Activated CD4-positive, alpha-beta T cell treated with anti-CD3 and anti-CD28 coated beads, Interleukin-2, amount 50 U/mL, for 16 hours (primary cell): ENCODE data around the gene HMX2.
A peak's percentile ranks its signal among the peaks of the same experiment; 100 is the strongest.

Experiments used
- DNase-seq: peaks from one replicate; pipeline ENCODE4 v3.0.0-alpha.2; 2020

The HMX2 gene

DNA sequence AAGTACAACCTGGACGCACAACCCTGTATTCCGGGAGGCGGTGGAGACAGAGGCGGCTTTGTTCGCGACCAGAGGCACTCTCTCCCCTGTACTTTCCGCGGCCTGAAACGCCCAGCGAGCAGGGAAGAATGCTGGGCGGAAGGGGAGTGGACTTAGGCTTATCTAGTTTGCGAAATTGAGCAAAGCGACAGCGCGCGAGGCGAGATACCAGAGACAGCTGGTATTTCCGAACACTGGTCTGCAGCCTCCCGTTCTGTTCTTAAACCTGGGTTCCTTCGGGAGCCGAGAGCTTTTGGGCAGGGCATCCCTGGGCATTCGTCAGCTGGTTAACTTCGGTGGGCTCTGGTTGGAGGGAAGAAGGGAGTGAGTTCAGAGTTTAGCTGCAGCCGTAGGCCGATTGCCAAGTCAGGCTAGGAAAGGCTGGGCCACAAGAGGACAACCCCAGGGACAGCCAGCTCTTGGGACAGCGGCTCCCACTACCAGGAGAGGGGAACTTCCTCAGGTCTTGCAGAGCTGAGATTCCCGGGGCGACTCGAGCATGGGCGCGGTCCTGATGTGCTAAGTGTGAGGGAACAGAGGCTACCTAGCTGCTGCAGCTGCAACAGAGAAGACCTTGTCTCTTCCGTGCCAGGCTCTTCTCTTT lies 8.3 kb upstream of the HMX2 start:
- DNase-seq = no peak

DNA sequence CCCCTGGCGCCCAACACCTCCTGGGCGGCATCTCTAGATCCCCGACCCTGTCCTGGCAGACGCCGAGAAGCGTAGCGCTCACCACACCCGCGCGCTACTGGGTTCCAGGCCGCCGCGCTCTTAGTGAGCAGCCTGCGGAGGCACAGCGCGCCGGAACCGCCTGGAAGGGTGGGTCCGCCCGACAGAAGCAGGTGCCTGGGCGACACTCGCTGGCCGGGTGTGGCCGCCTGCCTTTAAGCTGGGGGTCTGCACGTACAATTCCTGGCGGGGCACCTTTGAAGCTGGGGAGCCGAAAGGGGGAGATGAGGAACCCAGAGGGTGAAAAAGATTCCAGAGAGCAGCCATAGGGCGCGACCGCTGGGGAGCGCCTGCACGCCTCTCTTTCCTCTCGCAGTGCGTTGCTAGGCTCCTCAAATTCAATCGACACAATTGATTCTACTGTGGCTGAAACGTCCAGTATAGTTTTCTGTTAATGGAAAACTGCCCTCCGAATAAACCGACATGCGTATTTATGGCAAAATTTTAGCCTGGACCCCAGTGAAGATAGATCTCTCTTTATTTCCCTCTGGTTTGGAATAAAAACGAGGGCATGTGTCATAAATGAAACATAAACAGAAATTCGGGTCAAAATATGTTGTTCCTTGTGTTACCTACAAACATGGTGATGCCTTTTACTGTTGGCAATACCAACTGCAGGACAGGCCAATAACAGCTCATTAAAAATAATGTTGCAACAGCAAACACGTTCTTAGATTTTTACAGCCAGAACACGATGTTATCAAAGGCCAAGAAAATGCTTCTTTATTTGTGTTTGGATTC lies 7.6 kb upstream of the HMX2 start:
- DNase-seq = no peak

DNA sequence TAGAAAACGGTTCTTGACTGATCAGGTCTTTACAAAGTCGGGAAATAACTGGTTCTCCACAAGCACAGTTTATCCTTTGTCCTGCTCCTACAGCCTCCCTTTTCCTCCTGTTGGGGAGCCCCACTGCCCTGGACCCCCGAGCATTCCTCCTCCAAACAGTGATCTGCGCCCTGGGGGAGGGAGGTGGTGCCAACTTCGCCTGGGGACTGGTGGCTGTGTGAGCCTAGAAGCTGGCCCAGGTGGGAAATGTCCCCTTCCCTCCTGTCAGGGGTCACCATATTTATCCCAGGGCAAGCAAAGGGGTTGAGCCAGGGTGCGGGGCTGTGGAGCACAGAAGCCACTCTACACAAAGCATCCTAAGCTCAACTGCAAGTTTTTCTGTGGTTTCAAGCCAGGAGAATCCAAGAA lies 6.9 kb upstream of the HMX2 start:
- DNase-seq = no peak

DNA sequence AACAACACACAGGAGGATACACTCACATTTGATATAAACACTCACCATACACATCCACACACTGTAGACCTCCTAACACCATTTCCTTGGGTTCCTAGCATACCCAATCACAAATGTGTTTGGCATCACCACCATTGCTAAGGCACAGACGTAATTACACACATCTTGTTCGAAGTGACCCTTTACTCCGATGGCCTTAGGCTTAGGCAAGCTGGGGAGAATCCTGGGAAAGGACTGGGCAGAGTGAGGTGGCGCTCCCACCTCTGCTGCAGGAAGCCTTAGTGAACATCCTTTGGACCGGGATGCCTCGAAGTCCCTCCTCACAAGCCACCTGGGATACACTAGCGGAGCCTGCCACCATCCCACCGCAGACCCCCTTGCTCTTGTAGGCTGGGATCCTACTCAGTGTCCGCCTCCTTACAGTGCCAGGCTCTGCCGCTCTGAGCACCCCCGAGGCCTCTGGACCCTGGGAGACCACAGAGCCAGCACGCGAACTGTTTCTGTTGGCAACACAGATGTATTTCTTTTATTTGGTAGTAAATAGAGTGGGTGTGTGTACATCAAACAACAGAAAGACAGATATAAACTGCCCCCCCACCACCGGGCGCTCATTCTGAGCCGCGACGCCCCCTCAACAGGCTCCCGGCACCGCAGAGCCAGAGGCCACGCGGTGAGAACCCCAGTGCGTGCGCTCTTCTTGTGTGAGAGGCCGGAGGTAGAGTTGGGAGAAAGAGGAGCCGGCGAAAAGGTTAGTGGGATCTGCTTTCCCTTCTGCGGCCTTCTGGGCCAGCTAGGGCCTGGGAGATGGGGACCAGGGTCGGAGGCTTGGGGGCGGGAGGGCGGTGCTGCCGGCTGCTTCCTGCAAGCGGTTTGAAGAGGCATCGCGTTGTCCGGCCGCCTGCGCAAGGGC lies 5.9 kb upstream of the HMX2 start:
- DNase-seq = no peak

DNA sequence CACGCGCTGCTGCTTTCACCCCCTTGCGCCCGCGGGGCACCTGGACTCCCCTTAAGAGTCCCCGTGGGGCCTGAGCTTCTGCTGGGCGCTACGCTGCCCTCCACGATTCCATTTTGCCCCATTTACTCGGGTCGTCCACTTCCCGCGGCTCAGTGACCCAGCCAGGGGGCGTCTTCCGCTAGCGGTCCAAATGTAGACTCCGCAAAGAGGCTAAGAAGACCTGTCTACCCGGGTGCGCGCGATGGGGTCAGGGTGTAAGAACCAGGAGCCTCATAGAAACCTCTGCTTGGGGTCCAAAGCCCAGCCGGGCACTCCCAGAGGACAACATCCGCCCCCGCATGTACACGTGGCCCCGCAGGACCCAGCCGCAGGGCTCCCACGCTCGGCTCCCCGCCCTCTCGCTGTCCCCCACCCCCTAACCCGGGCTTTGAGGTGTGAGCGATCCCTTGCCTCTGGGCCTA lies 5.2 kb upstream of the HMX2 start:
- no peak for DNase-seq

DNA sequence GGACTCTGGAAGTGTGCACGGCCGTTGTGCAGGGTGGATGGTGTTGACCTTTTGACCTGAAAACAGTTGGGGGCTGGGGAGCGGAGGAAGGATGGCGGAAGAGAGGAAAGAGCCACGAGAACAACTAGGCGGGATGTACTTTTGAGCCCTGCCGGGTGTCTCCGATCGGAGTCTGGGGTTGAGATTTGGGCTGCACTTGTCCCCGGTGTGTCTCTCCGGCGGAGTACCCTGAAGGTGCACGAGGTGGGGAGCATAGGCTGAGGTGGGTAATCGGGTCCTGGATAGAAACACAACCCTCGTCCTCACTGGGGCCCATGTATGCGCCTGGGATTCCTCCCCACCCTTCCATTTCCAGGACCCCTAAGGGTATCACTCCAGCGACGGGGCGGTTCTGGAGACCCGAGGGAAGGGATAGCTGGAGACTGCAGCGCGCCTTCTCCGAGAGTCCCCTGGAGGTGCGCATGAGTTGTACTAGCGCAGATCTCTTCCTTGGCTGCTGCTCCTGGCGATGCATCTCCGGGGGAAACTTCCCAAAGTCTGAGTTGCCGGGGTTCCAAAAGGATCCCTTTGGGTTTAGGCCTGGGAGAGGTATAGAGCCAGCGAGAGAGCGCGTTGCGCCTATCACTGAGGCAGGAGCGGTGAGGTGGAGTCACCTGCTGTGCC lies 4.6 kb upstream of the HMX2 start:
- DNase-seq = no peak

DNA sequence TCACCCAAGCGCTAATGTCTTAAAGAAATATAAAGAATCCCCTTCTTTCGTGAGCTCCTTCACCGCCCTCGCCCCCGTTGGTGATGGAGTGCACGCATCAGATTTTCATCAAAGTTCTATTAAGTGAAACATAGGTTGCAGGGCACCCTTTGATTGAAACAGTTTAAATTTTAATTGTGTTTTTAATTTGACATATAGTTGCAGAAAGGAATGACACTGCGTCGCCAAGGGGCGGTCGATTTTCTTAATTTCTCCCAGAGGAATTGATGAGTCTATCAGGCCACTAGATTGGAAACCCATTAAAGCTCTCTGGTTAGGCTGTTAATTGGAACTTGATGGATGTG lies 4.1 kb upstream of the HMX2 start:
- DNase-seq = no peak

DNA sequence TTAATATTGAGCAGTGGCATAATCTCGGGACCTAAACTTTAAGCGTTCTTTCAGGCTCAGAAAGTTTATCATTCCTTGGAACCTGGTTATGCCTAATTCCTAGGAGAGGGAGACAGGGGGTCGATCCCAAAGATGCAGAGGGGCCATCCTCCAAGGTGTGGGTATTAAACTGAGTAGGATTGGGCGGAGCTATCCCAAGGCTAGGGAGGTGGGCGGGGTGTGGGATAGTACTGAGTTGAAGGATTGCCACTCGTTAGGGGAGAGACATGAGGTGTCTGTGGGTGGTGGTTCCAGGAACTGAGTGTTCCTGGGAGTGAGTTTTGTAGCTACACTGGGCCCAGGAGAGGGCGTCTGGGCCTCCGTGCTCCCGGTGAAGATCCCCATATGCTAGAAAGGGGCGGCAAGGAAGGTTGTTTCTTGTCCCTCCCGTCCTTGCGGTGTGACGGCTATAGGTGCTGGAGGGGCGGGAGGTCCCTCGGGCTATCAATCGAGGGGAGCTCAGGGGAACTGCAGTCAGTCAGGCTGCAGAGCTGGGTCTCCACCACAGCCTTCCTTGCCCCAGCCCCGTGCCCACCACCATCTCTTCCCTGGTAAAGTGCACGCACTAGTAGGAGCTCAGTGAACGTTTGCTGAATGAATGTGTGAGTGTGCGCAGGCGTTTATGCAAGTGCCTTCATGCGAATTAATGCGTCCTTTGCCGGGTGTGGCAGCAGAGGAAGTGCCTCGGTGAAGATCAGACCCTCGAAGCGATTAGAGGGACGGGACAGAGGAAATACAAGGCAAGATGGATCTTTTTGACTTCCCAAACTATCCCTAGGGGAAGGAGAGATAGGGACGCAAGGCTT lies 3.0 kb upstream of the HMX2 start:
- DNase-seq = no peak

DNA sequence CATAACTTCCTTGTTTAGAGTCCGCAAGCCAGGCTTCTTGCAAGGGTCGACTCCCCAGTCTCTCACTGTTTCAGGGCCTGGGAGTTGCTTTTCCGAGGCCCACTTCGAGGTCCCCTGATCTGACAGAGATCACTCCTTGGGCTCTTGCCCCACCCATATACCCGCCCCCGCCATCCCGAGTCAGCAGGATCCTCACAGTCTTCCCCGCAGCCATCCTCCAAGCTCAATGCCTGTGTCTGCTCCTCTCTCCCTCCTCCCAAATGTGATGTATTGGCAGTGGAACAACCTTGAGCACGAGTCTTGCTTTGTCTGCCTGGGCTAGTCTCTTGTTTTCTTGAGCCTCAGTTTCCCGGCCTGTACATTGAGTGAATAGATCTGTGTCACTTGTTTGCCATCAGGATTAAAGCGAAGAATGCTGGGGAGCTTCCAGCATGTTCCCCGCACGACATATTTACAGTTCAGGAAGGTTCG lies 2.4 kb upstream of the HMX2 start:
- DNase-seq = no peak

DNA sequence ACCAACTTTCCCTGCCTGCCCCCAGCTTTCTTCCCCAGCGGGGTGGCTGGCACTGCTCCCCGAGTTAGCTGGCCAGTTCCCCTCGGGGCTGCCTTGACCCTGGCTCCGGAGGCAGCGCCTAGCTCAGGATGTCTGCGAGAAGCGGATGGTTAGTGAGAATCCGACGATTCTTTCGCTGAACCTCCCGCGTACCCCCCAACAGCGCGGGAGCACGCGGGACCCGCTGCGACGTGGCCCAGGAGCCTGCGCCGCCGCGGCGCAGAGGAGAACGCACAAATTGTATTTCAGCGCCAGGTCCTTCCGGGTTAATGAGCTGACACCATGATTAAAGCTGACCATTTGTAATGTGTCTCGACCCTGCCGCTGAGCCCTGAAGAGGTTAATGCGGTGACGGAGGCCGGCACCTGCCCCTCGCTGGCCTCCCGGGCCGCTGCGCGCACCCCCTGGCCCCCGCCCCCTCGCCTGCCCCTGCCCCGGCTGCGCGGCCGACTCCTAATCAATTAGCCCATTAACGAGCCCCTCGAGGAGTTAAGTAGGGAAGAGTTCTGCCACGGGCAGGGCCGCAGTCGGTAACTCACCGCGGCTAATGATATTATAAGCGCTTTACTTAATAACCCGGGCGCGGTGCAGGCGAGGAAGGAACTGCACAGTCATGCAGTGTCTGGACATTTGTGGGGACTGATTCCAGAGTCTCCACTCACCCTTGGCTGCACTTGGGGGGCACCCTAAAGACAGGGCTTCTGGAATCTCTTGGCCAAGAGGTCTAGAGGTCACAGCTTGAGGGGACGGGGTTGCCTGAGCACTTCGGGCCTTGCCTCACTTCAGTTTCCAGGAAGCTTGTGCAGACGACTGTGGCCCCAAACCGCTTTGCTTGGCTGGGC lies 1.7 kb upstream of the HMX2 start:
- DNase-seq = no peak

DNA sequence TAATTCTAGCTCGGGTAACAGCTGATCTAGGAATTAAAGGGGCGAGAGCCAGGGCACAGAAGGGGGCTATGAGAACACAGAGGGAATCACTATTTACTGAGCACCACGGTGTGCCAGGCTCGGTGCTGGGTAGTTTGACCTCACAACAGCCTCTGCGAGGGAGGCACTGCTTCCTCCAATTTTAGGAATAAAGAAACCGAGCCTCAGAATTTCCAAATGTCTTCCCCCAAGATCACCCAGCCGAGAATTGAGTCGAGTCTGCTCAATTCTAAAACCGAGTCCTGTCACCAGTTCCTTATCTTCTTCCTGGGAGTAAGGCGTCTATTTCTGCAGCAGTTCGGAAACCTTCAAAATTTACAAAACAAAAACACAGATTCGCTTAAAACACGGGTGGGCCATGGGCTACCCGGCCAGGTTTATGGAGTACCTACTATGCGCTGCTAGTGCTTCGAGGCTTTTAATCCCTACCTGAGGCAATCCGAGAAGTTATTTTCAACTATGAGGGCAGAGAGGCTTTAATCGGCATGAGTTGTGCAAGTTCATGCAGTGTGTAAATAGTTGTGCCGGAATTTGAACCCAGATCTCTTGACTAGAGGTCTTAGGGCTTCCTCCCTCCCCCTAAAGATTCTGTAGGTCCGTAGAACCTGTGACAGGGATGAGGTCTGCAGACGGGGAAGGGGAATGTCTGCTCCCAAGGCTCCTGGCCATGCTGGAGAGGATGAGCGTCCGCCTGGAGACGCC lies 872 bp upstream of the HMX2 start:
- DNase-seq = no peak

DNA sequence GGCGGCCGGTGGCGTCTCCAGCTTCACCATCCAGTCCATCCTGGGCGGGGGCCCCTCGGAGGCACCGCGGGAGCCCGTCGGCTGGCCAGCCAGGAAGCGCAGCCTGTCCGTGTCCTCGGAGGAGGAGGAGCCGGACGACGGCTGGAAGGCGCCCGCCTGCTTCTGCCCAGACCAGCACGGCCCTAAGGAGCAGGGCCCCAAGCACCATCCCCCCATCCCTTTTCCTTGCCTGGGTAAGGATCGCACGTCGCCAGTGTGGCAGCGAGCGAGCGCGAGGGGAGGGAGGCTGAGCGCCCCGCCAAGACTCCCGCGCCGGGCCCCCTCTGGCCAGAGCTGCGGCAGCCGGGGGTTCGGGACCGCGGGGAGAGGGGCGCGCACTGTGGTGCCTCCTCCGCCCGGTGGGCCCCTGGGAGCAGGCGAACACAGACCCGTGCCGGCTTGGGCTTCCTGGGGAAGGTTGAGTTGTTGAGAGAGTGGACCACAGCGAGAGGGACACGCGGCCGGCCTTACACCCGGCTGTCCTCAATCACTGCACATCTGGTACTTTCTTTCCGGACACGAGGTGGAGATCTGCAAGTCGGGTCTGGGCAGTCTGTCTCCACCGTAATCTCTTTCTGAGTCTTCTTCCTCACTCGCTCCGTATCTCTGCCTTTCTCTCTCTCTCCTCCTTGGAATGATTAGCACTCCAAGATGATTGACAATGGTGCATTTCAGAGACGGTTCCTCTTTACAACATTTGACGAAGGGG lies 652 bp downstream of the HMX2 start:
- DNase-seq = no peak

DNA sequence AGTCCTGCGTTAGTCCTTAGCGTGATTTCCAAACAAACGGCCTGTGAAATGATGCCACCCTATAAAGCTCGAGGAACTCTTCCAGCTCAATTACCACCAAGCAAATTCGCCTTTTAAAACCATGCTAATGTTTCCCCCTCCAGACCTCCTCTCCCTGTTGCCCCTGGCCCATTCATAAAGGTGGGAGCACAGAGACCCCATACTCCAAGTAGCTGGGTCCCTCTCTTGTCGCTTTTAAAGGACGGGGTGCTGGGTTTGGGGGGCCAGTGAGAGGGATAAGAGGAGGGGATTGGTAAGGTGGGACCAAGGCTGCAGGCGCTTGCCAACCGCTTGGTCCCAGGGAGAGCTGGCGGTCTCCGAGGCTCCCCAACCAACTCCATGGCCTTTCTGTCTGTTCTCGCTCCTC lies 1.2 kb downstream of the HMX2 start:
- DNase-seq = no peak

DNA sequence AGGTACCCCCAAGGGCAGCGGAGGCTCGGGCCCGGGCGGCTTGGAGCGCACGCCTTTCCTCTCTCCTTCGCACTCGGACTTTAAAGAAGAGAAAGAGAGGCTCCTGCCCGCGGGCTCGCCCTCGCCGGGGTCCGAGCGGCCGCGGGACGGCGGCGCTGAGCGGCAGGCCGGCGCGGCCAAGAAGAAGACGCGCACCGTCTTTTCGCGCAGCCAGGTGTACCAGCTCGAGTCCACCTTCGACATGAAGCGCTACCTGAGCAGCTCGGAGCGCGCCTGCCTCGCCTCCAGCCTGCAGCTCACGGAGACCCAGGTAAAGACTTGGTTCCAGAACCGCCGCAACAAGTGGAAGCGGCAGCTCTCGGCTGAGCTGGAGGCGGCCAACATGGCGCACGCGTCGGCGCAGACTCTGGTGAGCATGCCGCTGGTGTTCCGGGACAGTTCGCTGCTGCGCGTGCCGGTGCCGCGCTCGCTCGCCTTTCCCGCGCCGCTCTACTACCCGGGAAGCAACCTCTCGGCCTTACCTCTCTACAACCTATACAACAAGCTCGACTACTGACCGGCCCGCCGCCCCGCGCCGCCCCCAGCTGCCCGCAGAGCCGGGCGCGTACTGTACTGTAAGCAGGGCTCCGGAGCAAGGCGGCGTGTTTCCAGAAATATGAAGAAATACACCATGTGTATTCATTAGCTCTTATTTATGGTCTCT lies 1.8 kb downstream of the HMX2 start:
- peak; percentile 42 for DNase-seq

DNA sequence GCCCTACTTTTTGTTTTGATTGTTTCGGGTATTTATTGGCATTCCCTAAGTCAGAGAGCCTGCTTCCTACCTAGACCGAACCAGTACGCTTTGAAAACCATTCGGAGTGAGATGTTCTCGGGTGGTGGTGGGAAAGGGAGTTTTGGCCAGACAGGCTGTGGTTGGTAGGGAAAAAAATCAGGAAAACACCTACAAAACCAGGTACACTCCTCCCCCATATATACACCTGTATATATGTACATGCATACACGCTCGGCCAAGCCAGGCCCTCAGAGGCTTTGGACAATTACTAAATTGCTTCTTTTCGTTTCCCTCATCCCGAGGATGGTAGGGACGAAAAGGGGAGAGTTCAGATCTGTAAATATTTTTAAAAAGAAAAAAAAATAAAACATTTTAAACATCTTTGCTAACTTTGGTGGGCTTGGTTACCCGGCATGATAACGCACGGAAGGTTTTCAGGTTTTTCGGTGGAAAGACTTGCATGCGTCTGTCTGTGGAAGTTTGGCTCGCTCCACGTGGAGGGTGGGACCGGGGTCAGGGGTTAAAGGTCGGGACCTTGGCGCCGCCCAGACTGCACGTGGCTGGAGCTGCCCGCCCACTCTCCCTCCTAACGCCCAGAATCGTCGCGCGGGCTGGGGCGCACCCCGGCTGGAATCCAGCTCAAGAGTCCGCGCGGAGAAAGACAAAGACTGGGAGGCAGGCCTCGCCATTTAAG lies 2.5 kb downstream of the HMX2 start:
- DNase-seq = no peak

DNA sequence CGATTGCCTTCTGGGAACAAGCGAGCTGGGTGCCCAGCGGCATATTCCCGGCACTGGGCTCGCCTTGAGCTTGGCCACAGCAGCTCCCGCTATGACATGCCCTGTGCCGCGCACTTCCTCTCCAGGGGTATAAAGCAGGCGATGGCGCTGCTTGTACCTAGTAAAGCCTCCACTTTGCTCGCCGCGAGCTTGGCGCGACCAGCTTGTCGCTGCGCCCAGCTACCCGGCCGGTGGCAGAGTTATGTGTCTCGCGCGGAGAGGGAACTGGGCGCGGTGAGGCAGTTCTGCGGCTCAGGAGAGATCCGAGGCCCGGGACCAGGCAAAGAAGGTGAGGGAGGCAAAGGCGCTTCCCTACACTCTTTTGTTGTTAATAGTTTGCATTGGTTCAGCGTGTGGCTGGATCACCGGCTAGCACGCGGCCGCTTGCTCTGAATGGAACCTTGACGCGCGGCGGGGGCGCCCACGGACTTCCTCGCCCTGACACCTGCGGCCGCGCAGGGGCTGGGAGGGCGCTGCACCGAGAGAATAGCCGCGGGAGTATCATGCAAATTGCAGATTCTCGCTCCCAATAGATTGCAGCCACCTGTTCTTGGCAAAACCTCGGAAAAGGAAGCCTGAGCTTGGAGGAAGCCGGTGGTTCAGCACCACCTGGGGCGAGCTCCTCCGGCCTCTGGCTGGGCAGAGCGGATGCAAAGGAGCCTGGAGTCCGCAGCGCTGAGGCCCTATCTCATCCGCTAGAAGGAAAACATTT lies 3.2 kb downstream of the HMX2 start:
- DNase-seq = peak; percentile 38

DNA sequence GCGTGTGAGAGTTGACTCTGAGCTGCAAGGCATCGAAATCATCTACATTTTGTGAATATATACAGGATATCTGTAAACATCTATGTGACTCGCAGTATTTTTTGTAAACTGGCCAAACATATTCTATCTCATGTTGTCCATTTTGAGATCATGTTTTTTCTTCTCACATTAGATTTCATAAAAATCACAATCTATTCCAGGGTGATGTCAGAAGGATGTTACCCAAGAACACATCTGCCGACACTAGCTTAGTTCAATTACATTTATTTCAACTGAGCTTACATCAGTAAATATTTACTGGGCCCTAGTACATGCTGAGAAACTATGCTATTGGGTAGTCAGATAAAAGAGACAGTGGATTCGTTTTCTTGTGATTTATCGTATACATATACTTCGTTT lies 3.8 kb downstream of the HMX2 start:
- no peak for DNase-seq
